Mucosa of stomach (tissue), 1 donor: ENCODE measurements around the gene NSG2.
"Not testable (repeated sequence)": the region's sequence is repeated elsewhere in the genome, so short reads cannot be mapped to it uniquely, and the experiment has no call there.

Source experiments
- H3K27me3 ChIP-seq: one replicate; pipeline ENCODE4 v1.7.0; 2013; ENCODE audit warnings: mild to moderate bottlenecking, low read length; ENCODE audit not compliant: control insufficient read depth, insufficient read depth
- H3K36me3 ChIP-seq: one replicate; pipeline ENCODE4 v1.7.0; 2013; ENCODE audit warnings: low read length; ENCODE audit not compliant: control insufficient read depth, insufficient read depth
- H3K4me1 ChIP-seq: one replicate; pipeline ENCODE4 v1.7.0; 2013; ENCODE audit warnings: mild to moderate bottlenecking, low read length; ENCODE audit not compliant: control insufficient read depth, insufficient read depth
- H3K4me3 ChIP-seq: one replicate; pipeline ENCODE4 v1.7.0; 2013; ENCODE audit warnings: low read length
- H3K9ac ChIP-seq: one replicate; pipeline ENCODE4 v1.7.0; 2013; ENCODE audit warnings: mild to moderate bottlenecking, low read length, moderate library complexity
- H3K9me3 ChIP-seq: one replicate; pipeline ENCODE4 v1.7.0; 2013; ENCODE audit warnings: mild to moderate bottlenecking, low read length, moderate library complexity; ENCODE audit not compliant: control insufficient read depth
- donor health status: Pancreatic carcinoma.

The NSG2 gene

GRCh38 chr5:174147012-174147411 lies 101.5 kb downstream of the NSG2 start:
- not testable (repeated sequence) for H3K9ac ChIP-seq, H3K9me3 ChIP-seq, H3K4me3 ChIP-seq, H3K27me3 ChIP-seq, H3K4me1 ChIP-seq, H3K36me3 ChIP-seq

GRCh38 chr5:174147551-174147950 lies 102.0 kb downstream of the NSG2 start:
- H3K36me3 ChIP-seq, result no peaks in the 10 kb centered on the region
- no peaks in the 10 kb centered on the region for H3K9me3 ChIP-seq
- no peak overlapping the region for H3K4me3 ChIP-seq
- H3K4me1 ChIP-seq, result no peaks in the 10 kb centered on the region
- H3K9ac ChIP-seq, result no peak overlapping the region
- H3K27me3 ChIP-seq, result no peaks in the 10 kb centered on the region

GRCh38 chr5:174148721-174149120 lies 103.2 kb downstream of the NSG2 start:
- Histone ChIP-seq H3K9me3 (no peaks in the 10 kb centered on the region), H3K4me1 (no peaks in the 10 kb centered on the region), H3K27me3 (no peaks in the 10 kb centered on the region), H3K36me3 (no peaks in the 10 kb centered on the region), H3K4me3 (no peak overlapping the region), H3K9ac (no peak overlapping the region)

- H3K4me3 ChIP-seq, result no peak overlapping the region
- H3K4me1 ChIP-seq, result no peaks in the 10 kb centered on the region
- no peak overlapping the region for H3K9ac ChIP-seq
- no peaks in the 10 kb centered on the region for H3K27me3 ChIP-seq
- no peaks in the 10 kb centered on the region for H3K36me3 ChIP-seq
- H3K9me3 ChIP-seq, result no peaks in the 10 kb centered on the region
Measured at GRCh38 chr5:174149426-174149825, 103.9 kb downstream of the NSG2 start.

- H3K36me3 ChIP-seq, result no peaks in the 10 kb centered on the region
- no peaks in the 10 kb centered on the region for H3K9me3 ChIP-seq
- H3K4me1 ChIP-seq, result no peaks in the 10 kb centered on the region
- H3K9ac ChIP-seq, result no peak overlapping the region
- H3K4me3 ChIP-seq, result no peak overlapping the region
- no peaks in the 10 kb centered on the region for H3K27me3 ChIP-seq
Measured at GRCh38 chr5:174149989-174150388, 104.5 kb downstream of the NSG2 start.

GRCh38 chr5:174151599-174152181 lies 106.2 kb downstream of the NSG2 start:
- no peaks in the 10 kb centered on the region for H3K36me3 ChIP-seq
- no peak overlapping the region for H3K4me3 ChIP-seq
- no peaks in the 10 kb centered on the region for H3K4me1 ChIP-seq
- no peaks in the 10 kb centered on the region for H3K27me3 ChIP-seq
- no peaks in the 10 kb centered on the region for H3K9me3 ChIP-seq
- H3K9ac ChIP-seq, result no peak overlapping the region

GRCh38 chr5:174154559-174154958 lies 109.1 kb downstream of the NSG2 start:
- H3K4me1 ChIP-seq, result no peaks in the 10 kb centered on the region
- no peaks in the 10 kb centered on the region for H3K27me3 ChIP-seq
- H3K4me3 ChIP-seq, result no peak overlapping the region
- H3K9me3 ChIP-seq, result no peaks in the 10 kb centered on the region
- H3K36me3 ChIP-seq, result no peaks in the 10 kb centered on the region
- no peak overlapping the region for H3K9ac ChIP-seq

- Histone ChIP-seq H3K4me3 (no peak overlapping the region), H3K9me3 (no peaks in the 10 kb centered on the region), H3K9ac (no peak overlapping the region), H3K36me3 (no peaks in the 10 kb centered on the region), H3K27me3 (no peaks in the 10 kb centered on the region), H3K4me1 (no peaks in the 10 kb centered on the region)
Measured at GRCh38 chr5:174155281-174155680, 109.8 kb downstream of the NSG2 start.

GRCh38 chr5:174155706-174156105 lies 110.2 kb downstream of the NSG2 start:
- Histone ChIP-seq H3K4me3 (no peak overlapping the region), H3K36me3 (no peaks in the 10 kb centered on the region), H3K9me3 (no peaks in the 10 kb centered on the region), H3K9ac (no peak overlapping the region), H3K27me3 (no peaks in the 10 kb centered on the region), H3K4me1 (no peaks in the 10 kb centered on the region)

GRCh38 chr5:174157048-174157447 lies 111.5 kb downstream of the NSG2 start:
- no peaks in the 10 kb centered on the region for H3K4me1 ChIP-seq
- no peaks in the 10 kb centered on the region for H3K27me3 ChIP-seq
- H3K9me3 ChIP-seq, result no peaks in the 10 kb centered on the region

More at GRCh38 chr5:174157048-174157447, 111.5 kb downstream of the NSG2 start:
- Histone ChIP-seq H3K36me3 (no peaks in the 10 kb centered on the region), H3K4me3 (no peak overlapping the region), H3K9ac (no peak overlapping the region)
